HG03066 (cell line): ENCODE data around the gene ADCY2.

Source experiments
- ATAC-seq: cut with Tn5 transposase; IDR thresholded peaks from one replicate; pipeline ENCODE4 v1.9.1; 2021; ENCODE audit warnings: low read depth; ENCODE audit not compliant: unreplicated experiment

ADCY2 gene

GRCh38 chr5:7584749-7585148, 188.8 kb downstream of the ADCY2 start:
- no peak for ATAC-seq

- ATAC-seq = no peak
Measured at GRCh38 chr5:7585807-7586206, 189.9 kb downstream of the ADCY2 start.

- ATAC-seq = no peak
Measured at GRCh38 chr5:7586480-7586879, 190.5 kb downstream of the ADCY2 start.

DNA sequence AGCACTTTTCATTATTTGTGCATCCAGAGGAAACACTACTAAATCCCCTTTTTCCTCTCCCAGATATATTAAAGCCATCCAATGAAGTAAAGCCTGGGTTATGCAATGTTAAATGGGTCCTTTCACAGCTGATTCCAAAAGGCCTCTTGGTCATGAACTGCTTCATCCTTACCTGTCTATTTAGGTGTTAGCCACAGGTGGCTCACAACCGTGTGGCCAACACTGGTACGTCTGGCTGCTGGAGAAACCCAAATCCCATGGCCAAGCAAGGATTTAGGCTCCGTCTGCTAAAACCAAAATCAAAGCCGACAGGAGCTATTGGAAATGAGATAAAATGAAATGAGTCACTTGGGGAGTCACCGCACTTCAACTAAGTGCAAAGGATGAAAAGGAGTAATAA, 193.9 kb downstream of the ADCY2 start:
- ATAC-seq = no peak

GRCh38 chr5:7592910-7593309, 197.0 kb downstream of the ADCY2 start:
- ATAC-seq = no peak

GRCh38 chr5:7597059-7597642, 201.2 kb downstream of the ADCY2 start:
- no peak for ATAC-seq

GRCh38 chr5:7606840-7607465, 211.0 kb downstream of the ADCY2 start:
- ATAC-seq = no peak

DNA sequence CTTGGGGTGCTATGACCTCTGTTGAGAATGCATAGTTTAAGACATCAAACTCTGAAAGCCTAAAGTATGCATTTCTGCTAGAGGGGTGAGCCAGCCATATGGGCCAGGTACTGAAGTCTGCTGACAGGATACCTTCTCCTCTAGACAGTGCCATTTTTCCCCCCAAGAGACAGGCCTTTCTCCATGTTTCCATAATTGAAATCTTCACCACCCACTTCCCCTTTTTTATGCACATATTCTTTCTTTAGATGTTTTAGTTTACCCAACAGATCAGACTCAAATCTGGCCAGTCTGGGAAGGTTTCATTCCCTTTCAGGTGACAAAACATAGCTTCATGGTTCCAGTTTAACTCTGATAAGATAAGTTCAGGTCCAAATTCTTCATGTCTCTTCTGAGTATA, 212.8 kb downstream of the ADCY2 start:
- no peak for ATAC-seq

DNA sequence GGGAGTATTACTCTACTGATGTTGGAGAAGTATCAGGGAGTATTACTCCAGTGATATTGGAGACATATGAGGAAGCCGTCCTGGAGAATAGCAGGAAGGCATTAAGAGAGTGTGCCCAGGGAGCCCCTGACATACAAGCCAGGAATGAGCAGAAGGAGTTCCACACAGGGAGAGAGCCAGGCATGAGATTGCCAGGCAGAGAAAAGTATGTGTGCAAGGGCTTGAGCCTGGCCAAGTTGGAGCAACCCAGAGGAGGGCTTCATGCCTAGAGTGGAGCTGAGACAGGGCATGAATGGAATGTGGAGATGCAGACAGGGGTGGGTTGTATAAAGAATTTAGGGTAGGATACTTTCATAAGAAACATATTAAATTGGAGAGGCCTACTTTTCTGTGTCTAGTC, 213.8 kb downstream of the ADCY2 start:
- no peak for ATAC-seq

DNA sequence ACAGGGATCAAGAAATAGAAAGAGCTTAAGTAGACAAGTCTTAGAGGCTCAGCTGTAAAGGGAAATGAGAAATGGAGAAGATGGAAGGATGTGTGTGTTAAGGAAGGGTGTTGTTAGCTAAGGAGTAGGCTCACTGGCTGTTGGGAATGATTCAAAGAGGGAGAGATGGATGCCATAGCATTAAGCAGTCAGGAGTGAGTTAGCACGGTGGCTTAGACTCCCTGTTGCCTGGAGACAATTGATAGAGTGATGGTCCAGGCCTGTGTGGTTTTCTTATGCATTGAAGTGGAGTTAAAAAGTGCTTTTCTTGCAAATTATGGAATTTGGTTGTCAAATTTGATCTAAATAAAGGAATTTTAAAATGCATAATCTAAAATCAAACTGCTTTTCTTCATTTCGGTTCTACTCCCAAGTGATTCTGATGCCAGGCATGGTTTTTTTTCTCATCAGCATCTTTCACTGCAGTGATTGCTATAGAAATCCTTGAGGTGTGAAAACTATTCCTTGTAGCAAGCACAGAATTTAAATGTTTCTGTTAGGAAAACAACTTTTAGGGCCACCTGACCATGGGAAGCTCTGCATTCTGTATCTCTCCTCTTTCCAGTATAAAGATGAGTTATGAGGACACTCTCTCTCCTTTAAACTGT, 214.7 kb downstream of the ADCY2 start:
- no peak for ATAC-seq

DNA sequence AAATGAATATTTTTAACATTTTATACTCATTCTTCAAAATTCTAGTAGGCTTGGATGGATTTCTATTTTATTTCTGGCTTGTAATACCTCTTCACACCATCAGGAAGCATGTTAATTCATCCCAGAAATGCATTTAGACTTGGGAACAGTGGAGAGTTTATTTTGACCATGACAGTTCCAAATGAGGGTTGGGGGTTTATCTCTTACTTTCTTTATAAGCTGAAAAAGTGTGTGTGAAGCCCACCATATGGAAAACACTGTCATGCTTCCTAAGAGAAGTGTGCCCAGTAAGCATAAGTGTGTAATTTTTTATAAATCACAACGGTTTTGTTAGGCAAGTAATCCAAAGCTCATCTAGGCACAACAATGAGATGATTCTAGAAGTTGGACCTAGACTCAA, 215.6 kb downstream of the ADCY2 start:
- ATAC-seq = no peak

- ATAC-seq = no peak
Measured at GRCh38 chr5:7615566-7616061, 219.7 kb downstream of the ADCY2 start.

GRCh38 chr5:7616897-7617296, 221.0 kb downstream of the ADCY2 start:
- ATAC-seq = no peak

- no peak for ATAC-seq
Measured at GRCh38 chr5:7622498-7622897, 226.6 kb downstream of the ADCY2 start.

DNA sequence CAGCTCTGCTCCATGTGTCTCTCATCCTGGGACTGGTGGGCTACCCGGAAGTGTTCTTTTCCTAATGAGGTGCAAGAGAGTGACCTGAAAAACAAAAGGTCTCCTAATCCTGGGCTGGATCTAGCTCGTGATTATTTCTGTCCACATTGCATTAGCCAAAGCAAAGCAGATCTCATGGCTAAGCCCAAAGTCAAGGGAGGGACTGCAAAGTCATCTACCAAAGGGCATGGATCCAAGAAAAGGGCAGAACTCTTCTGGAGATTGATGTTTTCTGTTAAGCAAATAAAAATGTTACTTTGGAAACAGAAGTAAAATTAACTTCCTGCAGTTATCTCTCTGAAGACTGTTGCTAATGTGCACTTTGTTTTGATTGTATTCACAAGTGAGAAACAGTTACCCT, 229.8 kb downstream of the ADCY2 start:
- ATAC-seq = no peak

GRCh38 chr5:7628248-7628647, 232.3 kb downstream of the ADCY2 start:
- no peak for ATAC-seq

GRCh38 chr5:7628820-7629219, 232.9 kb downstream of the ADCY2 start:
- no peak for ATAC-seq

DNA sequence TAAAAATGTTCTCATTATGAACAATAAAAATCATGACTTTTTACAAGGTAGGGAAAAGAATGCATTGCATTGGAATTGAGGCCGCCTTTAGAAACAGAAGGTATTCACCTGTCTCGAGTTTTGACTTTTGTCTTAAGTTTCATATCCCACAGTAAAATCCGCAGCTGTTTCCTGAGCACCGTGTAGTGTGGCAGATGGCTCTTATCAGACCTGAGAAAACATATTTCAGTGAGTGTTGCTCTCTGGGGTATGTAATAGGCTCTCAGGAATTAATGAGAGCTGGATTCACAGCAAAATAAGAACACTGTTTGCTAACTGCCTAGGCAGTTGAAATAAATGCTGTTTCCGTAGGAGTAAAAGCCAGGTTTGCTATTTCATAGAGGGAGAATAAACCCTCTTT, 233.6 kb downstream of the ADCY2 start:
- ATAC-seq = no peak

- ATAC-seq = no peak
Measured at GRCh38 chr5:7634837-7635236, 238.9 kb downstream of the ADCY2 start.

- ATAC-seq = no peak
Measured at GRCh38 chr5:7638456-7638855, 242.5 kb downstream of the ADCY2 start.

GRCh38 chr5:7642029-7642428, 246.1 kb downstream of the ADCY2 start:
- no peak for ATAC-seq

DNA sequence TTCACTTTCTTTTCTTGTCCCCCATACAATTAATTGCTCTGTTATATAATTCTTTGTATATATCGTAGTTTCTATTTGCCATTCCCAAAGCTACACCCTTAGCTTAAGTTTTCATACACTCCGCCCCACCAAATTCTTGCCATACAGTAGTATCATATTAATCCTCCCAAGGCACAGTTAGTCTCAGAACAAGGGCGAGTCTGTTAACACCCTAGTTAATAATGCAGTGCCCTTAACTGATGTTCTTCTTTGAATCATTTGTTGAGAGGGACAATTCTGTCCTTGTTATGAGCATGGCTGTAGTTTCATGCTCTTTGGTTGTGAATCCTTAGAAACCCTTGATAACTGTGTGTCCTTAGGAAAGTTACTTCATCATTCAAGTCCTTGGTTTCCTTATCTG, 248.8 kb downstream of the ADCY2 start:
- no peak for ATAC-seq
